GM18502 (cell line): ENCODE measurements around the gene ACAP1.

Experiments
- ATAC-seq: cut with Tn5 transposase; IDR thresholded peaks from one replicate; pipeline ENCODE4 v1.9.1; 2021; ENCODE audit warnings: mild to moderate bottlenecking; ENCODE audit not compliant: unreplicated experiment, poor library complexity

The ACAP1 gene

GRCh38 chr17:7308625-7309433 lies 27.5 kb upstream of the ACAP1 start:
- ATAC-seq: no peak

GRCh38 chr17:7309628-7310027 lies 26.7 kb upstream of the ACAP1 start:
- no peak for ATAC-seq

GRCh38 chr17:7311110-7311705 lies 25.1 kb upstream of the ACAP1 start:
- no peak for ATAC-seq

GRCh38 chr17:7312432-7313087 lies 23.8 kb upstream of the ACAP1 start:
- ATAC-seq: no peak

- no peak for ATAC-seq
These were observed 23.0 kb upstream of the ACAP1 start for GRCh38 chr17:7313088-7313889.

- no peak for ATAC-seq
These were observed 22.2 kb upstream of the ACAP1 start for GRCh38 chr17:7313890-7314718.

GRCh38 chr17:7314719-7315569 lies 21.4 kb upstream of the ACAP1 start, which contains the start of gene GPS2:
Gene GPS2 (minus strand): TSS chr17:7315360. CDS start chr17:7315052, 308 bp downstream.
- ATAC-seq: peak; percentile 72

- ATAC-seq: no peak
These were observed 20.6 kb upstream of the ACAP1 start for GRCh38 chr17:7315570-7316235.

GRCh38 chr17:7317161-7317803 lies 19.0 kb upstream of the ACAP1 start:
- ATAC-seq: no peak

GRCh38 chr17:7318121-7318860 lies 18.0 kb upstream of the ACAP1 start:
- ATAC-seq: no peak

GRCh38 chr17:7321466-7321865 lies 14.9 kb upstream of the ACAP1 start:
- no peak for ATAC-seq

- no peak for ATAC-seq
These were observed 13.7 kb upstream of the ACAP1 start for GRCh38 chr17:7322520-7323194.

GRCh38 chr17:7323731-7324437 lies 12.4 kb upstream of the ACAP1 start:
- no peak for ATAC-seq

GRCh38 chr17:7324438-7324779 lies 11.9 kb upstream of the ACAP1 start:
- no peak for ATAC-seq

- ATAC-seq: no peak
These were observed 11.2 kb upstream of the ACAP1 start for GRCh38 chr17:7325031-7325528.

- ATAC-seq: no peak
These were observed 10.1 kb upstream of the ACAP1 start for GRCh38 chr17:7326186-7326585.
